ENCODE data around the gene OR10A6. TPM values are rescaled to one million over a fixed set of nuclear protein-coding genes. Genes with fewer than 3 reads are reported as not detected.

OR10A6 gene
- not detected in 2 replicates for total RNA-seq (2014; rRNA removed; shearing (Covaris generic))

- no peak for DNase-seq (ENCODE audit: low spot score)
- in situ Hi-C loops (cut with HindIII; ENCODE audit: low sequenced_read_pairs), result no loop called here
These were observed at the start of gene OR10A6 for GRCh38 chr11:7931168-7931567. TSS of gene OR10A6 (minus strand) at chr11:7931268. CDS start at chr11:7928662, 2,606 bp downstream.

GRCh38 chr11:7977232-7977917, 46.3 kb upstream of the OR10A6 start:
- in situ Hi-C loops (cut with HindIII; ENCODE audit: low sequenced_read_pairs), result no loop called here
- no peak for DNase-seq (ENCODE audit: low spot score)

GRCh38 chr11:7974668-7975067, 43.6 kb upstream of the OR10A6 start:
- in situ Hi-C loops (cut with HindIII; ENCODE audit: low sequenced_read_pairs), result no loop called here
- DNase-seq (ENCODE audit: low spot score), result no peak

- in situ Hi-C loops (cut with HindIII; ENCODE audit: low sequenced_read_pairs), result no loop called here
- DNase-seq (ENCODE audit: low spot score), result no peak
These were observed 41.9 kb upstream of the OR10A6 start for GRCh38 chr11:7973011-7973410.

- DNase-seq (ENCODE audit: low spot score), result no peak
- in situ Hi-C loops (cut with HindIII; ENCODE audit: low sequenced_read_pairs), result no loop called here
These were observed 40.8 kb upstream of the OR10A6 start for GRCh38 chr11:7971846-7972245.

GRCh38 chr11:7969756-7970646, 38.9 kb upstream of the OR10A6 start:
- DNase-seq (ENCODE audit: low spot score), result no peak
- in situ Hi-C loops (cut with HindIII; ENCODE audit: low sequenced_read_pairs), result no loop called here

- no peak for DNase-seq (ENCODE audit: low spot score)
- in situ Hi-C loops (cut with HindIII; ENCODE audit: low sequenced_read_pairs), result no loop called here
These were observed 37.6 kb upstream of the OR10A6 start for GRCh38 chr11:7968686-7969085.

GRCh38 chr11:7967826-7968225, 36.8 kb upstream of the OR10A6 start:
- no peak for DNase-seq (ENCODE audit: low spot score)
- in situ Hi-C loops (cut with HindIII; ENCODE audit: low sequenced_read_pairs), result no loop called here

- DNase-seq (ENCODE audit: low spot score), result no peak
- in situ Hi-C loops (cut with HindIII; ENCODE audit: low sequenced_read_pairs), result no loop called here
These were observed 36.0 kb upstream of the OR10A6 start for GRCh38 chr11:7967097-7967496.

- in situ Hi-C loops (cut with HindIII; ENCODE audit: low sequenced_read_pairs), result no loop called here
- no peak for DNase-seq (ENCODE audit: low spot score)
These were observed 34.3 kb upstream of the OR10A6 start, which contains the start of gene NLRP10 for GRCh38 chr11:7965386-7965785. TSS of gene NLRP10 (minus strand) at chr11:7965447. CDS start at chr11:7963495, 1,952 bp downstream.

GRCh38 chr11:7964873-7965272, 33.8 kb upstream of the OR10A6 start:
- in situ Hi-C loops (cut with HindIII; ENCODE audit: low sequenced_read_pairs), result no loop called here
- DNase-seq (ENCODE audit: low spot score), result no peak

GRCh38 chr11:7964261-7964660, 33.2 kb upstream of the OR10A6 start:
- DNase-seq (ENCODE audit: low spot score), result no peak
- in situ Hi-C loops (cut with HindIII; ENCODE audit: low sequenced_read_pairs), result no loop called here

- DNase-seq (ENCODE audit: low spot score), result no peak
- in situ Hi-C loops (cut with HindIII; ENCODE audit: low sequenced_read_pairs), result no loop called here
These were observed 24.1 kb upstream of the OR10A6 start for GRCh38 chr11:7955191-7955590.

GRCh38 chr11:7949934-7950333, 18.9 kb upstream of the OR10A6 start:
- in situ Hi-C loops (cut with HindIII; ENCODE audit: low sequenced_read_pairs), result no loop called here
- no peak for DNase-seq (ENCODE audit: low spot score)

- DNase-seq (ENCODE audit: low spot score), result no peak
- in situ Hi-C loops (cut with HindIII; ENCODE audit: low sequenced_read_pairs), result no loop called here
These were observed 13.1 kb upstream of the OR10A6 start for GRCh38 chr11:7944123-7944522.

GRCh38 chr11:7941608-7942007, 10.5 kb upstream of the OR10A6 start, which contains the start of gene OR10A3:
TSS of gene OR10A3 (minus strand) at chr11:7941708. CDS start at chr11:7939520, 2,188 bp downstream.
- in situ Hi-C loops (cut with HindIII; ENCODE audit: low sequenced_read_pairs), result no loop called here
- no peak for DNase-seq (ENCODE audit: low spot score)

- DNase-seq (ENCODE audit: low spot score), result no peak
- in situ Hi-C loops (cut with HindIII; ENCODE audit: low sequenced_read_pairs), result no loop called here
These were observed 10.1 kb upstream of the OR10A6 start for GRCh38 chr11:7941146-7941545.

GRCh38 chr11:7936615-7937014, 5.5 kb upstream of the OR10A6 start:
- in situ Hi-C loops (cut with HindIII; ENCODE audit: low sequenced_read_pairs), result no loop called here
- DNase-seq (ENCODE audit: low spot score), result no peak

- no peak for DNase-seq (ENCODE audit: low spot score)
- in situ Hi-C loops (cut with HindIII; ENCODE audit: low sequenced_read_pairs), result no loop called here
These were observed 3.4 kb downstream of the OR10A6 start for GRCh38 chr11:7927635-7928034.

- in situ Hi-C loops (cut with HindIII; ENCODE audit: low sequenced_read_pairs), result no loop called here
- no peak for DNase-seq (ENCODE audit: low spot score)
These were observed 6.5 kb downstream of the OR10A6 start for GRCh38 chr11:7924536-7924935.

All from G401 (cell line).